ENCODE measurements around the gene TMEM209.

- TF ChIP-seq POLR2AphosphoS5 (IDR thresholded peaks at IDR 0.05) (no peak), CTCF (IDR thresholded peaks at IDR 0.05) (no peak)
These were observed 9.8 kb downstream of the TMEM209 start for GRCh38 chr7:130195396-130195795.
